ENCODE data around the gene NEU2.

GRCh38 chr2:233041722-233042323 is 9.4 kb downstream of the NEU2 start:
- TF ChIP-seq POLR2AphosphoS5 (IDR thresholded peaks at IDR 0.05; ENCODE audit: low read depth, low read length) (no peak), POLR2A (IDR thresholded peaks at IDR 0.05; ENCODE audit: low read depth, low read length) (no peak)
